ENCODE measurements around the gene OTOG.

The OTOG gene

DNA sequence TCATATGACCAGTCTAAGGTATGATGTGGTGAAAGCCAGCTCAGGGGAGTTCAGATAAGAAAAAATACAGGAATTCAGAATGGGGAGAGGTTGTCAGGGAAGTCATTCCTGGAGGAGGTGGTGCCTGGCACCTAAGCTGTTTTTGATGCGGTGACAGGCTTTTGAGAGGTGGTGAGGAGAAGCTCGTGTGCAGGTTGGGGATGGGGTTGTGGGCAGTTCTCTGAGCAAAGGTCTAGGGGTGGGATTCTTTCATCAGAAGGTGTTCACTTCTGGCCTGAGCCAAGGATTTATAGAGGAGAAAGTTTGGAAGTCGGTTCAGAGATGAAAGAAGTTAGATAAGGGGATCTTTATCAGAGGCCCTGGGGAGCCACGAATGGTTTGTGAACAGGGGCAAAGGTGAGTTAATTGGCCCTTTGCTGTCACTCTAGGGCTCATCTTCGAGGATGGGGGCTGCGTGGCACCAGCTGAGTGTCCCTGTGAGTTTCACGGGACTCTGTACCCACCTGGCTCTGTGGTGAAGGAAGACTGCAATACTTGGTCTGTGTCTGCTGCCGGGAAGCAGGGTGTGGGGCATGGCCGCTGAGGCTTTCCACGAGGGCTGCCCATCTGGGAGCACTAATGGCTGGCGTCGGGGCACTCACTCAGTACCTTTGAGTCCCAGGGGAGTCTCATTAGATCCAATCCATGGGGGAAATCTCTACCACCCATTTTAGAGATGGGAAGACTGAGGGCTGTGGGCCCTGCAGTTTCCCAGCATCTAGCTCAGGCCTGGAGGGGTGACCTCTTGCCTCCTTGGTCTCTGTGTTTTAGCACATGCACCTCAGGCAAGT is 13.4 kb downstream of the OTOG start:
- DNase-seq: no peak

GRCh38 chr11:17561111-17561415 is 14.0 kb downstream of the OTOG start:
- DNase-seq: no peak

- no peak for DNase-seq
These were observed 14.5 kb downstream of the OTOG start for GRCh38 chr11:17561526-17561925.

GRCh38 chr11:17563231-17563646 is 16.2 kb downstream of the OTOG start:
- DNase-seq: no peak

GRCh38 chr11:17563961-17564686 is 17.1 kb downstream of the OTOG start:
- no peak for DNase-seq

GRCh38 chr11:17564687-17565042 is 17.6 kb downstream of the OTOG start:
- DNase-seq: no peak

GRCh38 chr11:17568944-17569343 is 21.9 kb downstream of the OTOG start:
- no peak for DNase-seq

GRCh38 chr11:17570034-17570433 is 23.0 kb downstream of the OTOG start:
- DNase-seq: no peak

- DNase-seq: no peak
These were observed 24.6 kb downstream of the OTOG start for GRCh38 chr11:17571431-17572358.

DNA sequence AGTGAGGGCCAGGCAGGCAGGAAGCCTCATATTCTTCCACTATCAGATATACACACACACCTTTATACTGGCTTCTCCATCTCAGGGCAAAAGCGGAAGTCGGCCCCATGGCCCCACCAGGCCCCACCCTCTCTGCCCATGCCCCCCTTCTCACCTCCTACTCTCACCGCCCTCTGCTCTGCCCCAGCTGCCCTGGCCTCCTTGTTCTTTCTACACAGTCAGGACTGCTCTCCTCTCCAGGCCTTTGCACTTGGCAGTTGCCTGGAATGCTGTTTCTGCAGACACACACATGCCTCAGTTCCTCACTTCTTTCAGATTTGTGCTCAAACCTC is 25.3 kb downstream of the OTOG start:
- no peak for DNase-seq

- DNase-seq: no peak
These were observed 25.9 kb downstream of the OTOG start for GRCh38 chr11:17572791-17573460.

- DNase-seq: no peak
These were observed 26.5 kb downstream of the OTOG start for GRCh38 chr11:17573526-17573925.

DNA sequence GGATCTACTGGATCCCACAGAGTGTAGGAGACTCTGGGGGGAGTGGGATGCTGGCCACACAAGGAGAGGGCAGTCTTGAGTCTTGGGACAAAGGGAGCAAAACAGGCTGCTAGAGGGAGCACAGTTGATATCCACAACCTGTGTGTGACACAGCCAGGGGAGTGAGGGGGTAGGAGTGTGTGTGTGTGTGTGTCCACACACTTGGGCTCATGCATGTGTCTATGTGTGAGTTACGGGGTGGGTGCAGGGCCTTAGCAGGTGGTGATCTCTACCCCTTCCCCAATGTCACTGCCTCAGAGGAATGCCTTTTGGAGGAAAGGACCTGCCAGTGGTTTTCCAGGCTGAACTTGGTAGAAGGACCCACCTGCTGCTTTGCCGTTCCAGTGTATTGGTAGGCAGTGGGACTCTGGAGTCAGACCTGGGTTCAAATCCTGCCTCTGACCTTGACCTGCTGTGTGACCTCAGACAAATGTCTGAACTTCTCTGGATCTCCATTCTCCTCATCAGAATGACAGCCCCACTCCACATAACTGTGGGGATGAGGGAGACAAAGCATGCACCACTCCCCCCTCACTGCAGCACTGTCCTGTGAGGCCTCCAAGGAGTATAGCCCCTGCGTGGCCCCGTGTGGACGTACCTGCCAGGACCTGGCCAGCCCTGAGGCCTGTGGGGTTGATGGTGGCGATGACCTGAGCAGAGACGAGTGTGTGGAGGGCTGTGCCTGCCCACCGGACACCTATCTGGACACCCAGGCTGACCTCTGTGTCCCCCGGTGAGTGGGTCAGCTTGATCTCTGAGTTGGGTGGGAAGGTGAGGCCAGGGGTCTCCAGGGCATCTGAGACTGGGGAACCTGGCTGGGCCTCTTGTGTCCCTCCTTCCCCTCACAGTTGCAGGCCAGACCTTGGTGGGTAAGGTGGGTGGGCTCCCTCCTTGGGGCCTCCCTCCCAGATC is 27.4 kb downstream of the OTOG start:
- DNase-seq: no peak

- no peak for DNase-seq
These were observed 28.7 kb downstream of the OTOG start for GRCh38 chr11:17575431-17576425.

DNA sequence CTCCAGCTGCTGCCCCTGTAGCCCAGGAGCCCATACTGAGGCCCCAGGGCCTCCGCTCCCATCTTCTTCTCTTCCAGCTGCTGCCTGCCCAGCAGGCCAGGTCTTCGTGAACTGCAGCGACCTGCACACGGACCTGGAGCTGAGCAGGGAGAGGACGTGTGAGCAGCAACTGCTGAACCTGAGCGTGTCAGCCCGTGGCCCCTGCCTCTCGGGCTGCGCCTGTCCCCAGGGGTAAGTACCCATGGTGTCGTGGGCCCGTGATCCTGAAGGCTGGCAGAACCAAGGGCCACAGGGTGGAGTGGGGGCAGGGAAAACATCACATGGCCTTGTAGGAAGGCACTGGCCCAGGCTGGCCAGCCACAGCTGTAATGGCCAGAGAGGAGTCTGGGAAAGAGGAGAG is 31.2 kb downstream of the OTOG start:
- no peak for DNase-seq

DNA sequence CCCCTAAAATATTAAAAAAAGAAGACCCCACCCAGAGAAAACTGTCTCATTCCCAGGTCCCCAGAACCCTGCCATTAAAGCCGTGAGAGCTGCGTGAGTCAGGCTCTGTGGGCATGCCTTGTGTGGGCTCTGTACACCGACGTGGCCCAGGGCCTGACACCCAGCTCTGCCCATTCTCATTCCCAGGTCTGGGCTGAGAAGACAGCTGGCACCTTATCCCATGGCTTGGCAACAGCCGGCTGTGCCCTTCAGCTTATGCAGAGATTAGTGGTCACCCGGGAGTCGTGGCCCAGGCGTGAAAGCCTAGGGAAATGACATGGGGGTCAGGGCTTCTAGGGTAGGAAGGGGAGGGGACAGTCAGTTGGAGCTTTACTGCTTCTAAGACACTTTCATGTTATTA is 31.9 kb downstream of the OTOG start:
- DNase-seq: no peak

DNA sequence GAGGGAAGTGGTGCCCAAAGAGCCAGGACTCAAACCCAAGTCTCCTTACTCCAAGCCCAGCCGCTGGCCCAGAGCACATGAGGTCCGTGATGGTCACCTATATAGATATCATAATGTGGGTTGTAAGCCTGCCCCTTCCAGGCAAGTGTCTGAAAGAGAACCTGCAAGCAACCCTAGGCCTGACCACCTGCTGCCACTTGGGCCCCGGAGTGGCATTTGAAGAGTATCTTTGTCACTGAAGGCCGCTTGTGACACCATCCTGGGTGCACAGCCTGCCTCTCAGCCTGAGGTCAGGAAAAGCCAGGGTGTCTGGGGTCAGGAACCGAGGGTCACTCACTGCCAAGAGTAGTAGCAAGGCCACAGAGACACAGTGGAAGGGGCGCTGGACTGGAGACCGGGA is 32.4 kb downstream of the OTOG start:
- DNase-seq: no peak

DNA sequence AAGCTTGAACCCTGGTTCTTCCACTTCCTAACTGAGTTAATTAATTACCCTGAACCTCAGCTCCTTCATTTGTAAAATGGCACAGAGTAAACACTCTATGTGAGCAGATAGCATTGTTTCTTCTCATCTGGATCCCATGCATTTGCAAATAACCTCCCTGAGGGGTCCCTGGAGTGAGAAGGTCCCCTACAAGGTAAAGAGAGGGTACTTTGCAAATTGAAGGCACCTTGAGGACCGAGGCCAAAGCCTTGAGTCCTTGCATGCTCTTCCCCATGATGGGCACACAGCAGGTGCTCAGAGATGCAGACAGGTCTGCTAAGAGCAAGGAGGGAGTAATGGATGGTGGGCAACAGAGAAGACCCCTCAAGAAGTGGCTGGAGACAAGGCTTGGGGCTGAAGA is 33.2 kb downstream of the OTOG start:
- DNase-seq: no peak

GRCh38 chr11:17581036-17581731 is 34.1 kb downstream of the OTOG start:
- no peak for DNase-seq
